PC-3 (cell line): ENCODE results near the gene MTCH1.

Experiments used
- CTCF ChIP-seq: fragments of 300-600 bp; sonication (generic); conservative IDR thresholded peaks from 2 replicates; pipeline ENCODE4 v1.5.1; 2017; ENCODE audit warnings: antibody characterized with exemption, low read depth, mild to moderate bottlenecking, low read length
- EZH2phosphoT487 ChIP-seq: fragments of 300-600 bp; sonication (generic); IDR thresholded peaks from 2 replicates; pipeline ENCODE4 v1.6.1; 2018; ENCODE audit warnings: mild to moderate bottlenecking, antibody characterized with exemption, low read length, borderline replicate concordance

DNA sequence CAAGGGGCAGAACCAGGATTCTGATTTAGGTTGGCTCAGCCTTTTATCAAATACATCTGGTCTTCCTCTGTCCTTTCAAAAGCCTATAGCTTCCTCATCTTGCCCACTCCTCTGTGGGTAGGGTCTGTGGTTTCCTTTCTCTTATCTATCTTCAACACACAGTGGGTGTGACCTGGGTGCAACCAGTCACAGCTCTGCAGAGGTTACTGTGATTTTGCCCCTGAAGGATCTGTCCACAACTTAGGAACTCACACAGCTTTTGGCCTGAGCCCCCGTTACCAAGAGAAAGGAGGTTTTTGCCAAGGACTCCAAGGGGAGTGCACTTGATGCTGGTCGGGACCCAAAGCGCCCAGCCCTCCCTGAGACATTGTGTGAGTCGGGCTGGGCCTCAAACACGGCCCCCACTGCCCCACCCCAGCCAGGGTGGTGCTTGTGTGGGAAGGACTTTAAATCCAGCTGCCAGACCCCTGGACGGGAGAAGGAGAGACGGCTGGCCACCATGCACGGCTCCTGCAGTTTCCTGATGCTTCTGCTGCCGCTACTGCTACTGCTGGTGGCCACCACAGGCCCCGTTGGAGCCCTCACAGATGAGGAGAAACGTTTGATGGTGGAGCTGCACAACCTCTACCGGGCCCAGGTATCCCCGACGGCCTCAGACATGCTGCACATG is 31.6 kb downstream of the MTCH1 start, which contains the start of gene PI16:
- TF ChIP-seq CTCF (no peak), EZH2phosphoT487 (no peak)
